ENCODE data around the gene ABHD2. TPM values are rescaled to one million over a fixed set of nuclear protein-coding genes. Genes with fewer than 3 reads are reported as not detected.

ABHD2 gene
- total and polyA plus RNA-seq, 9 of the 15 experiments (the other 6 are each of a cell fraction or from before 2014, with no cell fraction given), result 16.9 to 99.8 (median 47.5) TPM

DNA sequence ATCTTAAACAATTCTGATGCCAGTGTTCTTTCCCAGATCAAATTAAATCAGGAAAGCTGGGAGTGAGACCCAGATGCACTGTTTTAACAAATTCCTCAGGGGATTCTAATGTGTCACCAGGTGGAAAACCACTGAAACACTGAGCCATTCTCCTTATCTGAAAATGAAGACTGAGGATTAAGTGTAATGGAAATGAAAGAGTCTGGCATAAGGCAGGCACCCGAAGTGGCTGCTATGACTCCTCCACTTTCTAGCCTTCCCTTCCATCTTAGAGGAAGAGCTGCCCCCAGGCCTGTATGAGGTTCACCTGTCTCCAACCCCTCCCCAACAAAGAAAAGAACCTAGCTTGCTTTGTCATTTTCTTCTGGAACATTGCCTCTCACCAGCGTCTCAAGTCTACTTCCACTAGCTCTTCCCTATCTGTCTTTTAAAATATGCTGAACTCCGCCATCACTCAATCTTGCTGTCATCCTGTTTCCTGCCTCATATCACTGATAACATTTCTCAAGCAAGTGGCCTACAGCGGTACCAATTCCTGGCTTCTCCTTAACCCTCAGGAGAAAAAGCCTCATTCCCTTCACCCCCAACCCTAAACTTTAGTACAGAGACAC is 13.7 kb upstream of the ABHD2 start (continued):
- TF ChIP-seq, protein P1, sequence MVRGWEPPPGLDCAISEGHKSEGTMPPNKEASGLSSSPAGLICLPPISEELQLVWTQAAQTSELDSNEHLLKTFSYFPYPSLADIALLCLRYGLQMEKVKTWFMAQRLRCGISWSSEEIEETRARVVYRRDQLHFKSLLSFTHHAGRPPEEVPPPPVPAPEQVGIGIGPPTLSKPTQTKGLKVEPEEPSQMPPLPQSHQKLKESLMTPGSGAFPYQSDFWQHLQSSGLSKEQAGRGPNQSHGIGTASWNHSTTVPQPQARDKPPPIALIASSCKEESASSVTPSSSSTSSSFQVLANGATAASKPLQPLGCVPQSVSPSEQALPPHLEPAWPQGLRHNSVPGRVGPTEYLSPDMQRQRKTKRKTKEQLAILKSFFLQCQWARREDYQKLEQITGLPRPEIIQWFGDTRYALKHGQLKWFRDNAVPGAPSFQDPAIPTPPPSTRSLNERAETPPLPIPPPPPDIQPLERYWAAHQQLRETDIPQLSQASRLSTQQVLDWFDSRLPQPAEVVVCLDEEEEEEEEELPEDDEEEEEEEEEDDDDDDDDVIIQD (CRISPR knock-in tag; IDR thresholded peaks at IDR 0.05), result no peak
- TF ChIP-seq SMARCB1 (IDR thresholded peaks at IDR 0.05; ENCODE audit: insufficient read length, low read depth) (no peak), HIVEP1 (CRISPR knock-in tag; IDR thresholded peaks at IDR 0.05) (no peak), EWSR1 (IDR thresholded peaks at IDR 0.05; ENCODE audit: borderline replicate concordance, low read depth, partially characterized antibody) (no peak), MECOM (CRISPR knock-in tag; IDR thresholded peaks at IDR 0.05) (peak; percentile 47), MTA2 (IDR thresholded peaks at IDR 0.05; ENCODE audit: low read depth) (peak; percentile 76), ZNF79 (CRISPR knock-in tag; IDR thresholded peaks at IDR 0.05; ENCODE audit: low read depth) (no peak), ZSCAN29 (IDR thresholded peaks at IDR 0.05) (no peak), MYC (IDR thresholded peaks at IDR 0.05; ENCODE audit: low read depth, low read length) (no peak), MYC (CRISPR knock-in tag; IDR thresholded peaks at IDR 0.05; ENCODE audit: borderline replicate concordance, low read depth) (no peak), ARID2 (IDR thresholded peaks at IDR 0.05) (no peak), SRSF3 (IDR thresholded peaks at IDR 0.05; ENCODE audit: insufficient read depth, low read length) (no peak), EZH2 (IDR thresholded peaks at IDR 0.05; ENCODE audit: borderline replicate concordance, low read depth, low read length) (no peak), PYGO2 (tag; IDR thresholded peaks at IDR 0.05) (peak; percentile 44; the same call in 1 of the 2 replicates), DACH1 (IDR thresholded peaks at IDR 0.05; ENCODE audit: partially characterized antibody) (no peak), RBM15 (IDR thresholded peaks at IDR 0.05; ENCODE audit: insufficient read depth, low read length) (no peak), SIN3A (IDR thresholded peaks at IDR 0.05; ENCODE audit: borderline replicate concordance in 2 of 2, control insufficient read depth in 1 of 2, low read depth in 2 of 2, low read length in 2 of 2) (no peak), ZNF316 (IDR thresholded peaks at IDR 0.05) (peak; percentile 52), GATAD2B (IDR thresholded peaks at IDR 0.05; ENCODE audit: borderline replicate concordance) (no peak), MAFG (tag; conservative IDR thresholded peaks at IDR 0.05) (peak; percentile 28), GABPB1 (CRISPR knock-in tag; IDR thresholded peaks at IDR 0.05) (0 out of 2 replicates have a peak, but pooled peaks have one; percentile 39), HDAC3 (IDR thresholded peaks at IDR 0.05; ENCODE audit: borderline replicate concordance, partially characterized antibody) (peak; percentile 15), ARID3B (CRISPR knock-in tag; IDR thresholded peaks at IDR 0.05; ENCODE audit: borderline replicate concordance) (no peak)
